HEK293T (cell line): ENCODE data around the gene CALML6.

Experiments
- ARNT ChIP-seq: fragments of 450-650 bp; IDR thresholded peaks from 2 replicates; pipeline ENCODE4 v1.6.1; 2017; ENCODE audit warnings: mild to moderate bottlenecking
- BHLHE40 ChIP-seq: fragments of 450-650 bp; IDR thresholded peaks from 2 replicates; pipeline ENCODE4 v1.6.1; 2016; ENCODE audit warnings: mild to moderate bottlenecking, moderate library complexity, borderline replicate concordance
- CTBP1 ChIP-seq: fragments of 450-650 bp; IDR thresholded peaks from 2 replicates; pipeline ENCODE4 v1.6.1; 2016; ENCODE audit warnings: borderline replicate concordance
- ELF4 ChIP-seq: fragments of 450-650 bp; IDR thresholded peaks from 2 replicates; pipeline ENCODE4 v1.6.1; 2017; ENCODE audit warnings: antibody characterized with exemption
- FOXM1 ChIP-seq: fragments of 450-650 bp; IDR thresholded peaks from 2 replicates; pipeline ENCODE4 v1.6.1; 2017; ENCODE audit warnings: mild to moderate bottlenecking, borderline replicate concordance
- L3MBTL2 ChIP-seq: fragments of 450-650 bp; conservative IDR thresholded peaks from 2 replicates; pipeline ENCODE4 v1.6.1; 2016; ENCODE audit warnings: mild to moderate bottlenecking
- LEF1 ChIP-seq: fragments of 450-650 bp; IDR thresholded peaks from 2 replicates; pipeline ENCODE4 v1.6.1; 2017; ENCODE audit warnings: mild to moderate bottlenecking, borderline replicate concordance
- SP1 ChIP-seq: fragments of 450-650 bp; IDR thresholded peaks from 2 replicates; pipeline ENCODE4 v1.6.1; 2017
- SUZ12 ChIP-seq: fragments of 450-650 bp; IDR thresholded peaks from 2 replicates; pipeline ENCODE4 v1.6.1; 2016; ENCODE audit warnings: mild to moderate bottlenecking
- ZNF384 ChIP-seq: fragments of 450-650 bp; IDR thresholded peaks from 2 replicates; pipeline ENCODE4 v1.6.1; 2016

DNA sequence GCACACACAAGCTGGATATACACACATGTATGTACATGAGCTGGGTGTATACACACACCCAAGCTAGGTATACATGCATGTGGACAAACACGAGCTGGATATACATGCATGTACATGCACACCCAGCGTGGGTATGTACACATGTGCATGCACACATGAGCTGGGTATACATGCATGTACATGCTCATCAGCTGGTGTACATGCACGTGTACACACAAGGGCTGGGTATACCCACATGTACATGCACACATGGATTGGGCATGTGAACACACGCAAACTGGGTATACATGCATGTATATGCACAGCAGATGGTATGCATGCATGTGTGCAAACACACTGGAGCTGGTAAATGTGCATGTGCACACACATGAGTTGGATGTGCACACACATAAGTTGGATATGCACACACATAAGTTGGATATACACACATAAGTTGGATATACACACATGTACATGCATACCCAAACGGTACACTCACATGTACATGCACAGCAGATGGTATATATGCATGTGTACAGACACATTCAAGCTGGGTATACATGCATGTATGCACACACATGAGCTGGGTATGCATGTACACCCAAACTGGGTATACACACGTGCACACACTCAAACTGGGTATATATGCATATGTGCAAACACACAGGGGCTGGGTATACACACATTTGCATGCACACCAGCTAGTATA lies 16.7 kb upstream of the CALML6 start:
- TF ChIP-seq CTBP1 (no peak), ARNT (no peak), ZNF384 (no peak), SUZ12 (no peak), BHLHE40 (no peak), FOXM1 (no peak), LEF1 (no peak), L3MBTL2 (no peak), SP1 (no peak), ELF4 (peak; percentile 47; the same call in 1 of the 2 replicates)
